Epithelial cell of esophagus (primary cell): ENCODE data around the gene JAZF1.

Source experiments
- DNase-seq: peaks from one replicate; pipeline ENCODE4 v3.0.0; 2010; ENCODE audit warnings: low read depth
- H3K4me3 ChIP-seq: 2 replicates; pipeline ENCODE4 v1.5.1; 2011; ENCODE audit warnings: mild to moderate bottlenecking, low read length, control low read depth
- CTCF ChIP-seq: IDR thresholded peaks from 2 replicates; pipeline ENCODE4 v1.5.1; 2011; ENCODE audit warnings: low read depth, mild to moderate bottlenecking, low read length, control low read depth, inconsistent platforms; ENCODE audit not compliant: insufficient read depth; ENCODE audit errors: missing control alignments

Gene JAZF1

DNA sequence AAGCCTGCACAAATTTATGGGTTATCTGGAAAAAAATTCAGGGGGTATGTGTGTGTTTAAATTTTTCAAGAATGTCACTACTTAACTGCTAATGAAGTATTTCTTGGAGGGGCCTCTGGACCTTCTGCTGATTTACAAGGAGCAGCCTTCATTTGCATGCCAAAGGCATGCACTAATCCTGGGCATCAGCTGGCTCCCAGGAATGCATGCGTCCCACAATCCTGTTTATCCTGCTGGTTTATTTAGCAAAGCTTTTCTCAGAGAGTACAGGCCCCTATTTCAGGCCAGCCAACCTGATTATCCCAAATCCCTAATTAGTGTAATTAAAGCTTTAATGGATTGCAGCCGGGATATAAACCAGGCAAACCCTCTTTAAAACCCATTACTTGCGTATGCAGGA lies 270.3 kb downstream of the JAZF1 start:
- peak; percentile 33 for DNase-seq
- no peak overlapping the region for H3K4me3 ChIP-seq
- no peak for TF ChIP-seq CTCF

- no peak for DNase-seq
- H3K4me3 ChIP-seq: no peak overlapping the region
- TF ChIP-seq CTCF: no peak
Measured at GRCh38 chr7:27908534-27909165, 271.9 kb downstream of the JAZF1 start.

DNA sequence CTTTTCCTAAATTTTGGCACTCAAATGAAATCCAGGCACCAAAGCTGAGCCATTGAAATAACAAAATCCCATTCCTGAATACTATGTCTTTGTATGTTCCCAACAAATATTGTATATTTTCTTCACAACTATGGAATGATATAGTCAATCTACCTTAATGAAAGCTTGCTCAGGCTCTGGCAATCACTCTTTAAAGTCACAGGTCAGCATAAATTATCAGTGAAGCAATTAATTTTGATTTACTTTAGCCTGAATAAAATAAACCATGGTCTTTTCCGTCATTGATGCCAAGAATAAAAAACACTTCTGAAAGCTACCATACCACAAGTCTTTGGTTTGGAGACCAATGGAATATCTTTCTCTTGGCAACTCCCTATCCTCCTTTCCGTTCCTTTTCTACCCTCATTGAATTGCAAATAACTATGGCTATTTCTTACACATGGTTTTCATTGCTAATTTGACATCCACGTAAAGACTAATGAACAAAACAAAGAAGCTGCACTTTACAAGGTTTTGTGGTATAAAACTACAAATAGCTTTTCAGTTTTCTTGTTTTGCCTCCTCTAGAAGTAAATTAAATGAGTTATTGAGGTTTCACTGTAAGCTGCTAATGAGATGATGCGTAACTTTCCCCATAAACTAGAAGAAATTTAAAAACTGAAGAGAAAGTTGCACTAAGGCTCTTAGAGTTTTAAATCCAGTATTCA lies 274.1 kb downstream of the JAZF1 start:
- no peak for DNase-seq
- H3K4me3 ChIP-seq: no peak overlapping the region
- TF ChIP-seq CTCF: no peak

GRCh38 chr7:27905951-27906350 lies 274.6 kb downstream of the JAZF1 start:
- no peak for DNase-seq
- TF ChIP-seq CTCF: no peak

DNA sequence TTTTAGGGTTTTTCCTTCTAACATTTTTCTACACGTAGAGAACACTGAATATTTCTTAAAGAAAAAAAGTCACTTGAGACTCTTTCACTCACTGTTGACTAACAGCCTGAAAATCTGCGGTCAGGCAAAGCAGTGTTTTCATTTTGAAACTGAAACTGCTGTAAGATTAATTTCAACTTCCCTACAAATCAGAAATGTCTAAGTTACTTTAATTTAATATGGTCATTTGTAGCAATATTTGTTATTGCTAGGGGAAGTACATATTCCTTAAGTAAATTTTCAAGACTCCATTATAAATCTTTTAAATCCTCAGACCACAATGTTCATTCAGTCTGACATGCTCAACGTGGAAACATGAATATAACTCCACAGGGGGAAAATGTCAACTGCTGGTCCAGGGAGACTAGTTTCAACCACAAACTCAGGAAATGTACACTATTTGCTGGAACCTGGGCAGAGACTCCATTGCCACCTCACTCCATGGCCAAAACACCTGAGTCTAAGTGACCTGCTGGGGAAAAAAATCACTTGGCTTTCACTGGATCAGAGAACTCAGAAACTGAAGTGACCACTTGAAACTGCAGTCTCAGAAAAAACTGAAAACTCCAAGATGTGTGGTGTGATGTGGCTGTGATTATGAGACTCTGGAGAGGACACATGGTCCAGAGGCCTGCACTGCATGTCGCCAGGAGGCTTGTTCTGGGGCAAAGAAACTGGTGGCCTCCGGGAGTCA lies 279.4 kb downstream of the JAZF1 start:
- no peak for TF ChIP-seq CTCF
- H3K4me3 ChIP-seq: no peak overlapping the region
- DNase-seq: peak; percentile 38

More at GRCh38 chr7:27905951-27906350, 274.6 kb downstream of the JAZF1 start:
- no peak overlapping the region for H3K4me3 ChIP-seq

DNA sequence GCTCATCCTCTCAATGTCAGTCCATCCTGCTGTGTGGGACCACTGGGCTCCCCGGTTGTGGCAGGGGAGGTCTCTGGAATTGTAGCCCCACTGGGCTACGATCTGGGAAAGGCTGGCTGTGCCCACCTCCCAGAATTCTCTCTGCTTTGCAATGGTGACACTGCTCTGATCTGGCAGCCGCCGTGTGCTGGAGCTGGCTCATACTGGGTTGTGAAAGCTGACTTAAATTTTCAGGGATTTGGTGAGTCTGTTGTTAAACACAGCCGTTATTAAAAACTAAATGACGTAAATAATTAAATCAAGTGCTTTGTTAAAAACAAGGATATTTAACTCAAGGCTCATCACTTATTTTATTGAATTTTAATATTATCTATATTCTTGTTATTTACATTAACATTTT lies 280.6 kb downstream of the JAZF1 start:
- no peak overlapping the region for H3K4me3 ChIP-seq
- no peak for DNase-seq
- TF ChIP-seq CTCF: no peak
